Measurements from ENCODE around the gene METTL24.

The METTL24 gene

GRCh38 chr6:110389689-110390382, 31.7 kb upstream of the METTL24 start:
- no peaks in the 10 kb centered on the region for H3K27me3 ChIP-seq (ENCODE audit: control insufficient read depth, insufficient read depth, low read length)
- no peak overlapping the region for H3K9ac ChIP-seq (ENCODE audit: low read length)
- no peaks in the 10 kb centered on the region for H3K36me3 ChIP-seq (ENCODE audit: control insufficient read depth, insufficient read depth, low read length)
- H3K4me1 ChIP-seq (ENCODE audit: control insufficient read depth, insufficient read depth, low read length): peaks cover 9% of the 10 kb centered on the region; the same call in 1 of the 2 replicates
- H3K27ac ChIP-seq (ENCODE audit: low read depth, low read length): no peak overlapping the region
- H3K4me3 ChIP-seq (ENCODE audit: low read depth, low read length): no peak overlapping the region
- no peaks in the 10 kb centered on the region for H3K9me3 ChIP-seq (ENCODE audit: control insufficient read depth, insufficient read depth, low read depth, low read length)

- H3K9me3 ChIP-seq (ENCODE audit: control insufficient read depth, insufficient read depth, low read depth, low read length): no peaks in the 10 kb centered on the region
- no peaks in the 10 kb centered on the region for H3K27me3 ChIP-seq (ENCODE audit: control insufficient read depth, insufficient read depth, low read length)
- no peaks in the 10 kb centered on the region for H3K36me3 ChIP-seq (ENCODE audit: control insufficient read depth, insufficient read depth, low read length)
- H3K27ac ChIP-seq (ENCODE audit: low read depth, low read length): no peak overlapping the region
- H3K4me3 ChIP-seq (ENCODE audit: low read depth, low read length): no peak overlapping the region
- H3K9ac ChIP-seq (ENCODE audit: low read length): no peak overlapping the region
- H3K4me1 ChIP-seq (ENCODE audit: control insufficient read depth, insufficient read depth, low read length): peaks cover 9% of the 10 kb centered on the region; the same call in 1 of the 2 replicates
Measured at GRCh38 chr6:110387986-110388385, 29.8 kb upstream of the METTL24 start.

- peaks cover 9% of the 10 kb centered on the region; the same call in 1 of the 2 replicates for H3K4me1 ChIP-seq (ENCODE audit: control insufficient read depth, insufficient read depth, low read length)
- H3K36me3 ChIP-seq (ENCODE audit: control insufficient read depth, insufficient read depth, low read length): no peaks in the 10 kb centered on the region
- no peak overlapping the region for H3K4me3 ChIP-seq (ENCODE audit: low read depth, low read length)
- no peak overlapping the region for H3K27ac ChIP-seq (ENCODE audit: low read depth, low read length)
- no peak overlapping the region for H3K9ac ChIP-seq (ENCODE audit: low read length)
- no peaks in the 10 kb centered on the region for H3K27me3 ChIP-seq (ENCODE audit: control insufficient read depth, insufficient read depth, low read length)
- H3K9me3 ChIP-seq (ENCODE audit: control insufficient read depth, insufficient read depth, low read depth, low read length): no peaks in the 10 kb centered on the region
Measured at GRCh38 chr6:110385458-110385863, 27.3 kb upstream of the METTL24 start.

- Histone ChIP-seq H3K9me3 (ENCODE audit: control insufficient read depth, insufficient read depth, low read depth, low read length) (no peaks in the 10 kb centered on the region), H3K9ac (ENCODE audit: low read length) (no peak overlapping the region), H3K27ac (ENCODE audit: low read depth, low read length) (no peak overlapping the region), H3K27me3 (ENCODE audit: control insufficient read depth, insufficient read depth, low read length) (no peaks in the 10 kb centered on the region), H3K4me1 (ENCODE audit: control insufficient read depth, insufficient read depth, low read length) (peaks cover 4% of the 10 kb centered on the region; the same call in 1 of the 2 replicates), H3K36me3 (ENCODE audit: control insufficient read depth, insufficient read depth, low read length) (no peaks in the 10 kb centered on the region), H3K4me3 (ENCODE audit: low read depth, low read length) (no peak overlapping the region)
Measured at GRCh38 chr6:110378552-110378951, 20.4 kb upstream of the METTL24 start.

GRCh38 chr6:110369066-110369465, 10.9 kb upstream of the METTL24 start:
- H3K36me3 ChIP-seq (ENCODE audit: control insufficient read depth, insufficient read depth, low read length): no peaks in the 10 kb centered on the region
- H3K27ac ChIP-seq (ENCODE audit: low read depth, low read length): no peak overlapping the region
- H3K4me1 ChIP-seq (ENCODE audit: control insufficient read depth, insufficient read depth, low read length): peaks cover 18% of the 10 kb centered on the region
- no peak overlapping the region for H3K4me3 ChIP-seq (ENCODE audit: low read depth, low read length)
- no peak overlapping the region for H3K9ac ChIP-seq (ENCODE audit: low read length)
- H3K27me3 ChIP-seq (ENCODE audit: control insufficient read depth, insufficient read depth, low read length): no peaks in the 10 kb centered on the region
- H3K9me3 ChIP-seq (ENCODE audit: control insufficient read depth, insufficient read depth, low read depth, low read length): no peaks in the 10 kb centered on the region

GRCh38 chr6:110368284-110368683, 10.1 kb upstream of the METTL24 start:
- Histone ChIP-seq H3K9me3 (ENCODE audit: control insufficient read depth, insufficient read depth, low read depth, low read length) (no peaks in the 10 kb centered on the region), H3K4me1 (ENCODE audit: control insufficient read depth, insufficient read depth, low read length) (peaks cover 18% of the 10 kb centered on the region), H3K4me3 (ENCODE audit: low read depth, low read length) (no peak overlapping the region), H3K27ac (ENCODE audit: low read depth, low read length) (no peak overlapping the region), H3K36me3 (ENCODE audit: control insufficient read depth, insufficient read depth, low read length) (no peaks in the 10 kb centered on the region), H3K9ac (ENCODE audit: low read length) (no peak overlapping the region), H3K27me3 (ENCODE audit: control insufficient read depth, insufficient read depth, low read length) (no peaks in the 10 kb centered on the region)

GRCh38 chr6:110367825-110368224, 9.7 kb upstream of the METTL24 start:
- no peaks in the 10 kb centered on the region for H3K27me3 ChIP-seq (ENCODE audit: control insufficient read depth, insufficient read depth, low read length)
- no peak overlapping the region for H3K27ac ChIP-seq (ENCODE audit: low read depth, low read length)
- no peak overlapping the region for H3K9ac ChIP-seq (ENCODE audit: low read length)
- no peaks in the 10 kb centered on the region for H3K9me3 ChIP-seq (ENCODE audit: control insufficient read depth, insufficient read depth, low read depth, low read length)
- no peaks in the 10 kb centered on the region for H3K36me3 ChIP-seq (ENCODE audit: control insufficient read depth, insufficient read depth, low read length)
- H3K4me1 ChIP-seq (ENCODE audit: control insufficient read depth, insufficient read depth, low read length): peaks cover 18% of the 10 kb centered on the region
- H3K4me3 ChIP-seq (ENCODE audit: low read depth, low read length): no peak overlapping the region

- Histone ChIP-seq H3K4me3 (ENCODE audit: low read depth, low read length) (no peak overlapping the region), H3K27ac (ENCODE audit: low read depth, low read length) (no peak overlapping the region), H3K4me1 (ENCODE audit: control insufficient read depth, insufficient read depth, low read length) (peaks cover 18% of the 10 kb centered on the region), H3K36me3 (ENCODE audit: control insufficient read depth, insufficient read depth, low read length) (no peaks in the 10 kb centered on the region), H3K27me3 (ENCODE audit: control insufficient read depth, insufficient read depth, low read length) (no peaks in the 10 kb centered on the region), H3K9ac (ENCODE audit: low read length) (no peak overlapping the region), H3K9me3 (ENCODE audit: control insufficient read depth, insufficient read depth, low read depth, low read length) (no peaks in the 10 kb centered on the region)
Measured at GRCh38 chr6:110366975-110367374, 8.8 kb upstream of the METTL24 start.

- Histone ChIP-seq H3K27ac (ENCODE audit: low read depth, low read length) (no peak overlapping the region), H3K4me1 (ENCODE audit: control insufficient read depth, insufficient read depth, low read length) (peaks cover 18% of the 10 kb centered on the region), H3K9me3 (ENCODE audit: control insufficient read depth, insufficient read depth, low read depth, low read length) (no peaks in the 10 kb centered on the region), H3K36me3 (ENCODE audit: control insufficient read depth, insufficient read depth, low read length) (no peaks in the 10 kb centered on the region), H3K9ac (ENCODE audit: low read length) (no peak overlapping the region), H3K27me3 (ENCODE audit: control insufficient read depth, insufficient read depth, low read length) (no peaks in the 10 kb centered on the region), H3K4me3 (ENCODE audit: low read depth, low read length) (no peak overlapping the region)
Measured at GRCh38 chr6:110366256-110366655, 8.1 kb upstream of the METTL24 start.

- H3K4me1 ChIP-seq (ENCODE audit: control insufficient read depth, insufficient read depth, low read length): peaks cover 18% of the 10 kb centered on the region
- H3K9ac ChIP-seq (ENCODE audit: low read length): no peak overlapping the region
- H3K4me3 ChIP-seq (ENCODE audit: low read depth, low read length): no peak overlapping the region
- no peaks in the 10 kb centered on the region for H3K9me3 ChIP-seq (ENCODE audit: control insufficient read depth, insufficient read depth, low read depth, low read length)
- H3K27ac ChIP-seq (ENCODE audit: low read depth, low read length): no peak overlapping the region
- no peaks in the 10 kb centered on the region for H3K27me3 ChIP-seq (ENCODE audit: control insufficient read depth, insufficient read depth, low read length)
- H3K36me3 ChIP-seq (ENCODE audit: control insufficient read depth, insufficient read depth, low read length): no peaks in the 10 kb centered on the region
Measured at GRCh38 chr6:110364364-110365105, 6.4 kb upstream of the METTL24 start.

- peaks cover 8% of the 10 kb centered on the region for H3K27me3 ChIP-seq (ENCODE audit: control insufficient read depth, insufficient read depth, low read length)
- H3K36me3 ChIP-seq (ENCODE audit: control insufficient read depth, insufficient read depth, low read length): no peaks in the 10 kb centered on the region
- H3K4me1 ChIP-seq (ENCODE audit: control insufficient read depth, insufficient read depth, low read length): peaks cover 18% of the 10 kb centered on the region
- H3K9ac ChIP-seq (ENCODE audit: low read length): no peak overlapping the region
- no peak overlapping the region for H3K4me3 ChIP-seq (ENCODE audit: low read depth, low read length)
- no peaks in the 10 kb centered on the region for H3K9me3 ChIP-seq (ENCODE audit: control insufficient read depth, insufficient read depth, low read depth, low read length)
- no peak overlapping the region for H3K27ac ChIP-seq (ENCODE audit: low read depth, low read length)
Measured at GRCh38 chr6:110363748-110364147, 5.6 kb upstream of the METTL24 start.

All from HUES6 (cell line).